GM18870 (cell line): Measurements from ENCODE around the gene CRABP2.

Experiments
- ATAC-seq: cut with Tn5 transposase; IDR thresholded peaks from one replicate; pipeline ENCODE4 v1.9.1; 2021; ENCODE audit warnings: moderate library complexity; ENCODE audit not compliant: unreplicated experiment

CRABP2 gene

DNA sequence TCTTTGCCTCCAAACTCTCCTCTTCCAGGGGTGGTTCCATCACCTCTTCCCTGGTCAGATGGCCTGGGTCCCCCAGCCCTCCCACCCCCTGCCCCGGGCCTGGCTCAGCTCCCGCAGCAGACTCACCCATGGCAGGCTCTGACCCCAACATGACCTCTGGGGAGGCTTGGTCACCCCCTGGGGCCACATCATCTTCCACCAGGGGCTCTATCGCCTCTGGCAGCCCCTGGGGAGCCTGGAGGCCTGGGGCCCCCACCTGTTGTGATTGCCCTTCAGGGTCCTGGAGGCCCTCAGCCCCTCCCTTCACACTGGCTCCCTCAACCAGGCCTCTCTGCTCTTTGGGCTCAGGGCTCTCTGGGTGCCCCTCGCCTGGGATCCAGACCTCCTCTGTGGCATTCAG lies 34.6 kb downstream of the CRABP2 start:
- ATAC-seq, result no peak

DNA sequence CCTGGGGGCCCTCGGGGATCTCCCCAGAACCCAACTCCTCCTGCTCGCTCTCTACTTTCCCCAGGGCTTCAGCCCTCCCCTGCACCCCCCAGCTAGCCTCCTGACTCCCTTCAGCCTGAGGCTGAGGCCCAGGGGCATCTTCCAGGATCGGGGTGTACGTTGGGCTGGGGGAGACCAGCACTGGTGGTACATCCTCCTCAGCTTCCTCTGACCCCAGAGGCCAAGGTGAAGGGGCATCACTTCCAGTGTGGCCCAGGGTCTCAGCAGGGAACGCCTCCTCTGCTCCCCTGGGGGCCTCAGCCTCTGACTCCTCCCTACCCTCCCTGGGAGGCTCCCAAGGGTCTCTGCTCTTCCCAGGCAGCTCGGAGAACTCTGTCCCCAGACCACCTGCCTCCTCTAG lies 35.0 kb downstream of the CRABP2 start:
- no peak for ATAC-seq

DNA sequence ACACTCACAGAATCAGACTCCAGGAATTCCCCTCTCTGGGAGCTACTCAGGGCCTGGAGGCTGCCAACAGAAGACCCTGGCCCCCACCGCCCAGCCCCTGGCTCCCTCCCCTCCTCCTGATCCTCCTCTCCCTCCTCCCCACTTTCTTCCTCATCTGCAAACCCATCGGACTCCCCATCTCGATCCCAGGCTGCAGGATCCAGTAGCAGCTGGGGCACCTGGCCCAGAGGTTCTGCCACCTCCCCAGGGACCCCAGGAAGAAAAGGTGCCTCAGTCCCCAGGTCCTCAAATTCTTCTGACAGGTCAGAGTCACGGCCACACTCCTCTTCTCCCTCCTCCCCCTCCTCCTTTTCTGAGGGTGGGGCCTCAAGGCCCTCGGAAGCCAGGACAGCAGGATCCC lies 35.6 kb downstream of the CRABP2 start:
- no peak for ATAC-seq

DNA sequence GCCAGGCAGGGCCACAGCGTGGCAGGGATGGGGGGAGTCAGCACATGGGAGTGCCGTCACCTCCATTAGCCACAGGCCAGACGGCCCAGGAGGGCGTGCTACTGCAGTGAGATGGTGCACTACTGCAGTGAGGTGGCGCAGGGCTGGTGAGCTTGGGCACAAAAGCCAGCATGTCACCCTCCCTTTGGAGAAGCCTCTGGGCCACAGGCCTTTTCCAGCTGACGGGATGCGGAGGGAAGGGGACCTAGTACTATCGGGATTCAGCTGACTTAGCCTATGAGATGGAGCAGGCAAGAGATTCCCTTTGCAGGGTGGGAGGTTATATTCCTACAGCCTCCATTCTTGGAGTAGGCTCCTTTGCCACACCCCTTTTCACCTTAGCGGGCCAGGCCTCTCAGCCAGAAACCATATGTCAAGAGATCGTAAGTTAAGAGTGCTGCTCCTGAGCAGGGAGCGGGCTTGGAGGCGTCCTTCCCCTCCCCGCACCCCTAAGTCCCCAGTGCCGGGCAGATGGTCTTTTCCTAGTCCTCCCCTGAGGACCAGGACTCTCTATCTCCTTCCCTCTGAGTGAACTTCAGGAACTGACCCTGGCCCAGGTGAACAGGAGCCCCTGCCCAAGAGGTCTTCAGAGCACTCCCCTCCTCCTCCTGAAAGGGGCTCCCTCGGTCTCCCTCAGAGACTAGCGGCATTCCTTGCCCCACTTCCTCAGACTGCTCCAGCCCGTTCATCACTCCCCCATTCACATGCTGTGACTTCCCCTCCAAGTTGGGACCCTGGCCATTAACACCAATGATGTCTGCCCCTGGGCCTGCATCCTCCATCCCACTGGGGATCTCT lies 36.4 kb downstream of the CRABP2 start:
- no peak for ATAC-seq

DNA sequence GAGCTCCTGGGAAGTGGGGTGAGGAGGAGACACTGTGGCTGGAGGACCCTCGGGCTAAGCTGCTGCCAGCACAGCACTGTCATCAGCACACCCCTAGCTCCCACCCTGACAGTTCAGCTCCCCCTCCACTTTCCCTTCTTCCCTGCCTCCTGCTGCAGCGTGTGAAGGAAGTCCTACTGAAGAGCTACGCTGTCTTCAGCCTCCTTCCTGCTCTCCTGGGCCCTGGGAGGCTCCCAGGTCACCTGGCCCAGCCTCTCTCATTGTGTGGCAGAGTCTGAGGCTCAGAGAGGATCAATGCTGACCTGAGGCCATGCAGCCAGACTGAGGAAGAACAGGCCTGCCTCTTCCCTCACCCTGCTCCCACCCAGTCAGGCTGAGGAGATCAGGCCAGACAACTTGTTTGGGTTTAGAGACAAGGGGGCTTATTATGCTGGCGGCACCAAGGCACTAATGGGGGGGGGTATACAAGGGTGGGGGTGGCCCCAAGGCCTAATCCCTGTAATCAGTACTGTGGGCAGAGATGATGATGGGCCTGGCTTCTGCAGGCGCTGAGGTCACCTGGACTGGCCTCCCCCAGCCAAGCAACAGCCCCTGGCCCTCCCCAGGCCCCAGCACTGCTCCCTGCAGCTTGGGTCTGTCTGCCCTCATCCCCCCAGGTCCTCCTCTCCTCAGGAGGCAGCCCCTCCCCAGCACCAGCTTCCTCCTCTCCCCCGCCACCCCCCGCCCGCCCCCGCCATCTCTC lies 37.2 kb downstream of the CRABP2 start:
- no peak for ATAC-seq

DNA sequence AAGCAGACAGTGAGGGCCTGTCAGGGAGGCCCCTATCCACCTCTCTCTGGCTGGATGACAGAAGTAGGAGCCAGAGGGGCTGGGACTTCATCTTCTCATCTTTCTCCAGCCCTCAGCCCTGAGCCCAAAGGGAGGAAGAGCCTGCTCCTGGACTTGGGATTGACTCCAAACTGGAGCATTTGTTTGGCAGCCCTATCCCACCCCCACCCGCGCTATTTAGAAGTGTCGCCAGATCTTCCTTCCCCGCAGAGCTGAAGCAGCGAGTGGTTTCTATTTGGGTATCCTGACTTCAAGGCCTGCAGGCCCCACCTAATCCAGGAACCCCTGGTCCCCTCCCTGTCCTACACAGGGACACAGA lies 37.8 kb downstream of the CRABP2 start:
- ATAC-seq, result no peak

DNA sequence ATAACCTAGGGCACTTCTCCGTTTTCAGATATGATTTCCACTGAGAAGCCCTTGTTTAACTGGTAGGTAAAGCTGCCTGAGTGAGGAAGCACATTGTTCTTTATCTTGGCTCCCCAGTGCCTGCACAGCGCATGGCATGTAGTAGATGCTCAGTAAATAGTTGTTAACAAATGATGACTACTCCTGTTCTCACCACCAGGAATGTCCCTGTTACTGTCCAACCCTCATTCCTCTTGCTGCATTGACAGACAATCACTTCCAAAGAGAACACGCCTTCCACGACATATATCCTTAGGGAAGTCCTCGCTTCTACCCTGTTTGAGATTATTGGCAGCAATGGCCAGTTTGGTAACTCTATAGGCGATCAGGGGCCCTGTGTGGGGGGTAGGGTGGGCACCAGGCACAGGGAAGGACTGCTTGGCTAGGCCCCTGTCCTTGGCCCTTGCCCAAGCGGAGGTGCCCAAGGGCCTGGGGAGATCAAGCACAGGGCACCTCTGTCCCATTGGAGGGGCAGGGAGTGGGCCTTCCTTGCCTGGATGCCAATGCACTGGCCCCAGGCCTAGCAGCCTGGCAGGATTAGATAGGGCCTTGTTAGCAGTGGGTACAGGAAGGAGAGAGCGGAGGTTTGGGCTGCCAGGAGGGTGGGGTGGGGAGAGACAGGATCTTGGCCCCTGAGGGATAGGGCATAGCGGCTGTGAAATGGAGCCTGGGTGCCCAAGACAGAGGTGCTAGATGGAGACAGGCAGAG lies 38.3 kb downstream of the CRABP2 start:
- ATAC-seq, result no peak

DNA sequence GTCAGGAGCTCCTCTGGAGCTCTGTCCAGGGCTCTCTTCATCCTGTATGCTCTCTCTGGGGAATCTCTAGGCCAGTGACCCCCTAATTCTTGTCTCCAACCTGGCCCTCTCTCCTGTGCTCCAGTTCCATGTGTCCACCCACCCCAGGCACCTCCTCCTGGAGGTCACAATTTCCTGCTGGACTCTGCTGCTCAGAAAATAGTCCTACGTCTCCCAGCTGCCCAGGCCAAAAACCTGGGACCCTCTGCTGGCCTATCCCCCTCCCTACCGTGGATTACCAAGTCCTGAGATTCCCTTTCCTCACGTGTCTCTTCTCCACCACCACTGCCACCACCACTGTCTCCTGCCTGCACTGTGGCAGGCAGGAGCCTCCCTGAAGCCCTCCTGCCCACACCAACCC lies 39.8 kb downstream of the CRABP2 start:
- ATAC-seq, result no peak

DNA sequence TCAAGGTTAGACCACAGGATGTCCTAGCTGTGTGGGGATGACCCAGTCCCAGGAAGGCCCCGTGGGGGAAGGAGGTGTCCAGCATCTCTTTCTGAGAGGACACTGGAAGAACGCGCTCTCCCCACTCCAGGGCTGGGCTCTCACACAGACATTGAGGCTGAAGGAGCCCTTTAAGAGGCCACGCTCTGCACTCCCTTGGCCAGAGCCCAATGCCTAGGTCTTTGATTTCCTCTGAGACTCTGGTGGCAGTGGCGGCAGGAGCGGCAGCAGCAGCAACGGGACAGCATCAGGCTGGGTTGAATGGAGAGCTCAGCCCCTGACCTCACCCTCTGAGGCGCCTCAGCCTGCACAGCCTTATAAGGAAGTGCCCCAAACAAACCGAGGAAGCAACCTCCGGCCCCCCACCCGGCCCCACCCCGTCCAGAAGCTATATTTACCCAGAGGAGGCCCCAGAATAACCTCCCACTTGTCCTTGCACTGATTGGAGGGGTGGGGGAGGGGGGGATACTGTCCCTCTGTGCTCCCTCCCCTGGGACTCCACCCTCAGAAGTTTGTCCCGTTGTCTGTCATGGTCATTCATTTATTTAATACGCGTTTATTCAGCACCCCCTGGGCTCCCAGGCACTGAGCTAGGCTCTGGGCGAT lies 40.5 kb downstream of the CRABP2 start:
- no peak for ATAC-seq

DNA sequence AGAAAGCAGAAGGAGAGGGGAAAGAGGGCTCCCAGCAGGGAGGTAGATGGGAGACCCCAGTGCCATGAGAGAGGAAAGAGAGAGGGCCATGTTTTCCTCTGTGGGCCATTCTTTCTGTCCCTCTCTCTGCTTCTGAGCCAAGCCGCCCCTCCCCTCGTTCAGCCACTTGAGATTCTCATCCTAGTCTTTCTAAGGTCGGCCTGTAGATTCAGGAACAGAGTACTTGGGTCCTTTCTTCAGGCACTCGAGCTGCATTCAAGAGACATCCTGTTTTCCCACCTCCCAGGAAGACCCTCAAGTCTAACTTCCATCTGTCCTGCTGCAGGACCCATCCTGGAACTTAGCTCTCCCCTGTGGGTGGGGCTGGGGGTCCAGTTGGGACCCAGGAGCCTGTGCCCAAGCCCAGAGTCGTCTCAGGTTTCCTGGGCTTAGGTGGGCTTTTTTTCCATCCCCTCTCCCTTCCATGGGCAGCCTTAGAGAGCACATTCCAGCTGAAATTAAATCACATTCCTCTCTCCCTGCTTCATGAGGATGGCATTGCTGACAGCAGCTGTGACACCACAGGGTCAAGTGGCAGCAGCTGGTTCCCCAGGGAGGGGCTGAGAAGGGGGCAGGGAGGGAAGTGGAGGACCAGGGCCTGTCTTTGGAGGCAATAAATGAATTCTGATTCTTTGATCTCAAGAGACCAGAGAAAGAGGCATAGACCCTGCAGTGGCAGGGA lies 41.2 kb downstream of the CRABP2 start:
- ATAC-seq, result no peak

DNA sequence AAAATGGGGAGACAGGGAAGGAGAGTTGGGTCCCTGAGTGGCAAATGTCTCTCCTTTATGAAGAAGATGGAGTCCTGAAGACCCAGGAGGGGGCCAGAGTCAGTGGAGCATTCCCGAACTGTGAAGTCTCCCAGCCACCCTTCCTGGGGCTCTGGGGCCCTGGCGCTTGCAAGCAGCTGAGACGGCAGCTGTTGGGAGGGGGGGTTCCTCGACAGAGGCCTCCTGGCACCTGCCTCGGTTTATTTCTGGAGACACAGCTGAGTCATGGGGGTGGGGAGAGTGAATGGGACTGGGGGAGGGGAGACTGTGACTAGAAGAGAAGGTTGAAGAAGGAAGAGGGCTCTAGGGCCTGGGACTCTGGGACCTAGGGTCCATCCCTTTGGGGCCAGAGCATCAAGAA lies 42.2 kb downstream of the CRABP2 start:
- ATAC-seq, result no peak

DNA sequence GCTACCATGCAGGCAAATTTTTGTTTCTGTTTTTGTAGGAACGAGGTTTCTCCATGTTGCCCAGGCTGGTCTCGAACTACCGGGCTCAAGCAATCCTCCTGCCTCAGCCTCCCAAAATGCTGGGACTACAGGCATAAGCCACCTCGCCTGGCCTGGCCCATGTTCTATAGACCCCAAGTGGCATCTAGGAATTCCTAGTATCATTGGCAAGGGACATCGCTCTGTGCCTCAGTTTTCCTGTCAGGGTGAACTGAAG lies 42.7 kb downstream of the CRABP2 start:
- no peak for ATAC-seq

DNA sequence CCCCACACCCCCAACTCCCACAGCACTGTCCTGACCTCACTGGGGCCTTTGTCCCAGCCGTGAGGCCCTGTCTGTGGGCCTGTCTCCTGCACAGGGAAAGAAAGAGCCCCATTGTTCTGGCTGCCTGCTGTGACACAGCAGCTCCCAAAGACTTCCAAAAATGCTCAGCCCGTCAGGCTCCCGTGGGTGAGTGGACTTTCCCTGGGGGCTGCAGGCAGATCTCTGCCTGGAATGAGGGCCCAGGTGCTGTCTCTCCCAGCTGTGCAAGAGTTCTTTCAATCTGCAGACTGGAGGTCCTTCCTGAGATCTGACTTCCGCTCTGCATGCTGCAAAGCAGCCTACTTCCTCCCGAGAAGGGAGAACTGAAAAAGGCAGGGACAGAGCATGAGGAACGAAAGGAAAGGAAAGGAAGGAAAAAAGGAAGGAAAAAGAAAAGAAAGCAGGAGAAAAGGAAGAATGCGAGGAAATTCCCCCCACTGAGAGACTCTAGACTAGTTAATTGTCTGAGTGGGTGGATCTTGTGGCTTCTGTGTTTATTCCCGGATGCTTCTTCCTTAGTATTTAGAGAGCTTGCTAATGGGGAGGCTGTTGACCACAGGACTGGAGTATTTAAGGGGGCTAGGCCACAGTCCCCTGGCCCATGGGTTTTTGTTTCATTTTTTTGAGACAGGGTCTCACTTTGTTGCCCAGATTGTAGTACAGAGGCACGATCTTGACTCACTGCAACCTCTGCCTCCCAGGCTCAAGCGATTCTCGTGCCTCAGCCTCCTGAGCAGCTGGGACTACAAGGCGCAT lies 43.2 kb downstream of the CRABP2 start:
- no peak for ATAC-seq

DNA sequence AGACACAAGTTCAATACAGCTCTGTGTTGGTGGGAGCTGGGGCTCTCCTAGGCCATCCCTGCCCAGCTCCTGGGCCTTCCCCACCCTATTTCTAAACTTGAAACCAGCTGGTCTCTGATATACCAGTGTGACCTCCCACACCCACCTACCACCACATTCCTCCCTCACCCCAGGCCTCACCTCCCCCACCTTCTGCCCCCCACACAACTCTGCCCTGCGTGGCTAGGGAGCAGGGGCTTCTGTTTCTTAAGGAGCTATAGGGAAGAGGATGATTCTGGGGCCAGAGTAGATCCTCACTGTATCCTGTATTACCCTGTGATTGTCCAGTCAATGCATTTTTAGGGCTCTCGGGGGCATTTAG lies 44.7 kb downstream of the CRABP2 start:
- ATAC-seq, result no peak

DNA sequence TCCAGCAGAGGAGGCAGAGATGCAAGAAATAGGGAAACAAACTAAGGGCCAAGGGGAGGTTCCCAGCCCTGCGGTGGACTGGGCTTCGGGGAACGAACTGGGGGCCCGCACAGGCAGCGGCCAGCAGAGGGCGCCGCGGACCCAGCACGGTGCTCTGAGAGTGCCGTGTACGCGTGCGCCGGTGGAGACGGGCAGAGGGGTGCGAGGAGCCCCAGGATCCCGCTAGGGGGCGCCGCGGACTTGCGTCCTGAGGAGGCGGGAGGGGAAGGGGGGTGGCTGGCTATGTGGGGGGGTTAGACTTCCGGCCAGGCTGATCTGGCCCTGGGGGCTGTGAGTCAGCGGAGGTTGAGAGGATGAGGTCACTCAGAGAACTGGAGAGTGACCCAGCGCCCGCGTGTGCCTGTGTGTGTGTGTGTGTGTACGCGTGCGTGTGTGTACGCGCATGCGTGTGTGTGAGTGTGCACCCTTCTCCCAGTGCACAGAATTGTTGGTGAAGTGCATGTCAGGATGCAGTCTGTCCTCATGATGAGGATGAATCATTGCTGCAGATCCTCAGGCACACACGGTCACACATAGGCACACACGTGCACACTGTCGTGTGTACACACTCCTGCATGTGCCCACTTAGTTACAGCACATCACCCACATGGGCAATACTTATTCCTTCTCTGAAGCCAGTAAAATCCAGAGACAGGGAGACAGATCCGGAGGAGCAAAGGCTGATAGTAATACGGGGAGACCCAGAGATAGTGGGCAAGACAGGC lies 45.2 kb downstream of the CRABP2 start:
- ATAC-seq, result no peak

DNA sequence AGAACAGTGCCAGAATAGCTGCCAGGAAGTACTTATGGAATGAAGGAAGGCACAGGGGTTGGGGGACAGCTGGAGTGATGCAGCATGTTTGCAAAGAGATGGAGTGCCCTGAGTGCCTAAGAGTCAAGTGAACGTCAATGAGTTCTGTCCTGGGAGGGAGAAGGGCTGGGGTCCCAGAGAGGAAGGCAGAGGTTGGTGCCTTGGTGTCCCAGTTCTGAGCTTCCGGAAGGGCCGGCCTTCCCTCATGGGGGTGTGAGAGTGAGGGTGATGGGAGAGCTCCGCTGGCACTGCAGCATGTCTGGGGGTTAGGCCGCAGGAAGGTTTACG lies 45.8 kb downstream of the CRABP2 start:
- ATAC-seq, result no peak

DNA sequence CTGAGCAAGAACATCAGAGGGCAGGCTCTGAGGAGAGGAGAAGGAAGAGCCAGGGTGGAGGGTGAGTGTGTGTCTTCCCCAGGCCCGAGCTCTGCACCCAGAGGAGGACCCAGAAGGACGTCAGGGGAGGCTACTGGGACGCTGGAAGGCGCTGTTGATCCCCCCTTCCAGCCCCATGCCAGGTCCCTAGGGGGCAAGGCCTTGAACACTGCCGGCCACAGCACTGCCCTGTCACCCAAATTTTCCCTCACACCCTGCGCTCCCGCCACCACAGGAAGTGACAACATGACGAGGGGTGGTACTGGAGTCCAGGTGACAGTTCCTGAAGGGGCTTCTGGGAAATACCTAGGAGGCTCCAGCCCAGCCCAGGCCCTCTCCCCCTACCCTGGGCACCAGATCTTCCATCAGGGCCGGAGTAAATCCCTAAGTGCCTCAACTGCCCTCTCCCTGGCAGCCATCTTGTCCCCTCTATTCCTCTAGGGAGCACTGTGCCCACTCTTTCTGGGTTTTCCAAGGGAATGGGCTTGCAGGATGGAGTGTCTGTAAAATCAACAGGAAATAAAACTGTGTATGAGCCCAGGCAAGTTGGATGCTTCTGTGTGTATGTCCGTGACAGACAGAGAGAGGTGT lies 46.3 kb downstream of the CRABP2 start:
- ATAC-seq, result no peak

DNA sequence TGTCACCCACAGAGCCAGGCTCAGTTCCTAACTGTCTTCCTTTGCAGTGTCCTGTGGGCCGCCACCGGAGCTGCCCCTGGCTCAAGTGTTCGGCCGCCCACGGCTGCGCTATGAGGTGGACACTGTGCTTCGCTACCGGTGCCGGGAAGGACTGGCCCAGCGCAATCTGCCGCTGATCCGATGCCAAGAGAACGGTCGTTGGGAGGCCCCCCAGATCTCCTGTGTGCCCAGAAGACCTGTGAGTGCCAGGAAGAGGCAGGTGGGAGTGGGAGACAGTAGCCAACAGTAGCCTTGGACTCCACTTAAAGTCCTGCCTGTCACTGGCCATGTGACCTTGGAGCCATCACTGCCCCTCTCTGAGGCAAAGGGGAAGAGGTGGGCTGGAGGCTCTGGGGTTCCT lies 46.9 kb downstream of the CRABP2 start:
- no peak for ATAC-seq

DNA sequence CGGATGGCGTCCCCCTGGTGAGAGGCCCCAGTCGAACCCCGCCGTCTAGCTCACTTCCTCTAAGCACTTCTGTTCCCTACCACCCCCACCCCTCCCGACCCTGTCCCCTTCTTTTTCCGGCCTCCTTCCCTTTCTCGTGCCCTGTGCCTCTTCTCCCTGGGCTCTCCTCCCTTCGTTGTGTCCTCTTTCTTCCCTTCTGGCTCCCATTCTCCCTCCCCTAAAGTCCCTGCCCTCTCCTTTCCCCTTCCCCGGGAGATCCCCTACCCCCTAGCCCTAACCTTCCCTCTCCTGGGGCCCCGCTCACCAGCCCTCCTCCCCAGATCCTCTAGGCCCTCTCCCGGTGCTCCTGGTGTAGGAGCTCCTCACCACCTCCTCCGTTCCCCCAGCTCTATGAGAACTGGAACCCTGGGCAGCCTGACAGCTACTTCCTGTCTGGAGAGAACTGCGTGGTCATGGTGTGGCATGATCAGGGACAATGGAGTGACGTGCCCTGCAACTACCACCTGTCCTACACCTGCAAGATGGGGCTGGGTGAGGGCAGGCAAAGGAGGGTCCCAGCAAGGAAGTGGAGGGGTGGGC lies 47.6 kb downstream of the CRABP2 start:
- no peak for ATAC-seq
